Stimulated activated CD4-positive, alpha-beta T cell treated with anti-CD3 and anti-CD28 coated beads, Interleukin-12 subunit alpha, Interleukin-12 subunit beta, amount 100 ng/mL, for 4 hours (primary cell): ENCODE results near the gene UBLCP1.
"Not testable (repeated sequence)": the region's sequence is repeated elsewhere in the genome, so short reads cannot be mapped to it uniquely, and the experiment has no call there.

Experiments used
- DNase-seq: peaks from one replicate; pipeline ENCODE4 v3.0.0-alpha.2; 2020

Gene UBLCP1, protein sequence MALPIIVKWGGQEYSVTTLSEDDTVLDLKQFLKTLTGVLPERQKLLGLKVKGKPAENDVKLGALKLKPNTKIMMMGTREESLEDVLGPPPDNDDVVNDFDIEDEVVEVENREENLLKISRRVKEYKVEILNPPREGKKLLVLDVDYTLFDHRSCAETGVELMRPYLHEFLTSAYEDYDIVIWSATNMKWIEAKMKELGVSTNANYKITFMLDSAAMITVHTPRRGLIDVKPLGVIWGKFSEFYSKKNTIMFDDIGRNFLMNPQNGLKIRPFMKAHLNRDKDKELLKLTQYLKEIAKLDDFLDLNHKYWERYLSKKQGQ

DNA sequence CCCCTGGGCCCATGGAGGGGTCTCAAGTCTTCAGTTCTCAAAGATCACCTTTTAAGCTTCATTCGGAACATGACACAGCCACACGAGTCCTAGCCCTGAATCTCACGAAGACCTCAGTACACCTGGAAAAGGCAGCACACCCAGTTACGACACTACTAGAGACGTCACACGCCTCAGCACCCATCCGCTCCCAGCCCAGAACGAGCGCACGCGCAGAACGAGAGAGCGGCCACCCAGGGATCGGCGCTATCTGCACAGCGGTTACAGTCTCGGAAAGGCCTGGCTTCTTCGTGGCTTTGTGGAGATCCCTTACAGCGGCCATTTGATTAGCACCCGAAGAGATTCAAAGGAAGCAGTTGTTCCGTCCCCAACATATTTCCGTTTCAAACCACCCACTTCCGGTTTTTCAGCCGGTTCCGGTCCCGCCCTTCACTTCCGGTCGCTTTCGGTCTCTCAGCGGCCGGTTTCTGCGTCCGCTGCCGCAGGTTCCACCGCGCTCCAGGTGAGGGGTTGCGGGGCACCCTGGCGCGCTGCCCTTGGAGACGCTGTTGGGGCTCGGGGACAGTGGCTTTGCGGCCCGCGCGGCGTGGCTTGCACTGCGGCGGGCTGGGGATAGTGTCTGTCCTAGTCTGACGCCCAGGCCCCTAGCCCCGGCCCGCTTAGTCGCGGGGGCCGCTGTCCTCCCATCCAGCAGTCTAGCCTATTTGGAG is at the start of gene UBLCP1:
Gene UBLCP1, plus strand, starts transcription at position 432 of the 710 bp plus-strand sequence. CDS start 5,626 bp downstream, outside the sequence.
- peak; percentile 72 for DNase-seq

DNA sequence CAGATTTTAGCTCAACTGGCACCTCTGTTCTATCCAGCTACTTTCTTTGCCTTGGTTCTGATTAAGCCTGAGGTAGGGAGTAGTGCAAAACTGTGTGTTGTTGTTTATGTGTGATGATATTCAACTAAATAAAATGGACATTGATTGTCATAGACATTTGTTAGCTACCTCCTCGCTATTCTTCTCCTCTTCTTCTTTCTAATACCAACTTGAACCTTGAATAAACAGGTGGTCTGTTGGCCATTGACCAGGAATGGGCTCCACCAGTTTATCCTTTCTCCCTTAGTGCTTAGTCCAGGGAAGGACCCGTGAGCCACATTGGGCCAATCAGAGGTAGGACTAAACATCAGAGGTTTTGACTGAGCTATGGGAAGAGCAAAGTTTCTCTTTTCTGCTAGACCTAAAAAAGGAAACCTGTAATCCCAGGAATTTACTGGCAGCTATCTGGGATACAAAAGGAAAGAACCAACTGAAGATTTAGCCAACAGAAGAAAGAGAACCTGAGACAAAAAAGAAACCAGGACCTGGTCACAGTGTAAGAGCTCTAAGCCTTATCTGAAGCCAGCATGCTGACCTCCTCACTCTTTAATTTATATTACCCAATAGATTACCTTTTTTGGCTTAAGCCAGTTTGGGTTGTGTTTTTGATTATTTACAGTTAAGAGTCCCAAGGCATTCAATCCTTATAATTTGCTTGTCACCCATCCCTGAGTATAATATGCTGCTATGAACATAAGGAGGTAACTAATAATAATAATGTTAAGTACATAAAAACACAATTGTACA is 48.4 kb upstream of the UBLCP1 start:
- DNase-seq = no peak

DNA sequence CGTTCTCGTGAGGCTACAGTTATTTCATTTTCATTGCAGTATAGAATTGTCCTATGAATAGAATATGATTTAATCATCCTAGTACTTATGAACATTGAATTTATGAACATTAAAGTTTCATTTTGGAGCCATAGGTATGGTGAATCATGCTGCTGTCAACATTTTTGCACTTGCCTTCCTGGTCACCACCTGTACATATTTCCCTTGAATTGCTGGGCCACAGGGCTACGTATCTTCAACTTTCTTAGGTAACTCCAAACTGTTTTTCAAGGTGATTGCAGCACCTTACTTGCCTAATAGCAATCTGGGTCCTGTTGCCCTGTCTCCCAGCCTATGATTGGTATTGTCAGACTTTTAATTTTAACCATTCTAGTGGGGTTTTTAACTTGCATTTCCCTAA is 47.2 kb upstream of the UBLCP1 start:
- no peak for DNase-seq

DNA sequence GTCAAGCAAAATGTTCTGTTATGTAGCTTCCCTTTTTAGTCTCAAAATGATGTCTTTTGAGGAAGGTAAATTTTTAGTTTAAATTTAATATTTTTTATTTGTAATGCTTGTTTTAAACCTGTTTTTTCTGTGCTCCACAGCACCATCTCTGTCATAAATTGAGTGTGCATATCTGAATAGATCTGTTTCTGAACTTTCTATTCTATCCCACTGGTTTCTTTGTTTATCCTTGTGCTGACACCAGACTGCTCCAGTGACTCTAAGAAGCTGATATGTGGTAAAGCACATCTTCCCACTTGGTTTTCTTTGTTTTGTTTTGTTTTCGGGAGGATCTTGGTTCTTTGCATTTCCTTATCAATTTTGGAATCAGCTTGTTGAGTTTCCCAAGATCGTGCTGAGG is 46.6 kb upstream of the UBLCP1 start:
- no peak for DNase-seq

DNA sequence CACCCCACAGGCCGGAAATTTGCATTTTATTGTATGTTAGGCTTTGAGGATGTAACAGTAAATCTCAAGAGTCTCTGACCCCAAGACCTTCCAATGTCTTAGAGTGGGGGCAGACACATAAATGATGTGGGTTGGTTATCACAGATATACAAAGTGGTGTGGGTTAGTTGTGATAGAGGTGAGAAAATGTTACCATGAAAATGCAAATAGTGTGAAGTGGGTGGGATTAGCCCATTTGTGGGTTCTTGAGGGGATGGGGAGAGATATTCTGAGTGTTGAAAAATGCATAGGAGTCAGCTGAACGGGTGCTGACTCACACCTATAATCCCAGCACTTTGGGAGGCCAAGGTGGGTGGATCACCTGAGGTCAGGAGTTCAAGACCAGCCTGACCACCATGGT is 45.9 kb upstream of the UBLCP1 start:
- DNase-seq = no peak

DNA sequence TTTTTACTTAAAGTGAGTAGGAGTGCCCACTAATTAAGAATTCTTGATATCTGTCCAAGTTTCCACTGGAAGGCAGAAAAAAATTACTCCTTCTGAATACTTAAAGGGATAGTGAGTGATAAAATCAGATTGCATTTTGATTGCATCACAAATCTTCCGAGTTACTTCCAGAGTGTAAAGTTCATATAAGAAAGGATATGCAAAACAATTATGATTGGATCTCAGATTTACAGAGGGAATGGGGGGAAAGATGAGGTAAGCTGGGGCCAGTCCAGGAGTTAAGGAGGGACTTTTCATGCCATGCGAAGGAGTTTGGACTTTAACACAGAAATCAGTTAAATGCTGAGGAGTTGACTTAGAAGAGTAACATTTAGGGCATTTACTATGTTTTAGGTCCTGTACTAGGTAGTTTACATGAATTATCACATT is 44.5 kb upstream of the UBLCP1 start:
- no peak for DNase-seq

DNA sequence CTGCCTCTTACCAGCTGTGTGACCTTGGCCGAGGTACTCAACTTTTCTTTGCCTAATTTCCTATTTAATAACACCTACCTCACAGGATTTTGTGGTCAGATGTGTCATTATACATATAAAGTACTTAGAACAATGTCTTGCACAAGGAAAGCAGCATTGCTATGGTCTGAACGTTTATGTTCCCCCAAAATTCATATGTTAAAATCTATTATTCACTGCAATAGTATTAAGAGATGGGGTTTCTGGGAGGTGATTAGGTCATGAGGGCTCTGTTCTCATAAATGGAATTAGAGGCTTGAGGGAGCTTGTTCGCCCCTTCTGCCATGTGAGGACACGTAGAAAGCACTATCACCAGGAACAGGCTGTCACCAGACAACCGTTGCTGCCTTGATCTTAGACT is 42.9 kb upstream of the UBLCP1 start:
- no peak for DNase-seq

DNA sequence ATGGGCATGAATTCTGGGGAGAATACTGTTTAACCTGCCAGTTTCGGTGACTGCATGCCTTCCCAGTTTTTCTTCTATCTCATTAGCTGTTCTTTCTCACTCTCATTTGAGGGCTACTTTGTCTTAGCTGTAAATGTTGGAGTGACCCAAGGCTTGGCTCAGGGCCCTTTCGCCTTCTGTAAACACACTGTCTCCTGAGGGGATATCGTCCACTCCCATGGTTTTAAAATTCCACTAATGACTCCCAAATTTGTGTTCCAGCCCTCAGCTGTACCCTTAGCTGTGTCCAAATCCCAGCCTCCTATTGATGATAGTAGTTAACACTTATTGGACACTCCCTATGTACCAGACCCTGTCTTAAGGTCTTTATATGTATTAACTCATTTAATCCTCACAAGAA is 39.6 kb upstream of the UBLCP1 start:
- DNase-seq = no peak

- DNase-seq = no peak
Observed at GRCh38 chr5:159224471-159224870, 38.6 kb upstream of the UBLCP1 start.

- no peak for DNase-seq
Observed at GRCh38 chr5:159226451-159226850, 36.6 kb upstream of the UBLCP1 start.

DNA sequence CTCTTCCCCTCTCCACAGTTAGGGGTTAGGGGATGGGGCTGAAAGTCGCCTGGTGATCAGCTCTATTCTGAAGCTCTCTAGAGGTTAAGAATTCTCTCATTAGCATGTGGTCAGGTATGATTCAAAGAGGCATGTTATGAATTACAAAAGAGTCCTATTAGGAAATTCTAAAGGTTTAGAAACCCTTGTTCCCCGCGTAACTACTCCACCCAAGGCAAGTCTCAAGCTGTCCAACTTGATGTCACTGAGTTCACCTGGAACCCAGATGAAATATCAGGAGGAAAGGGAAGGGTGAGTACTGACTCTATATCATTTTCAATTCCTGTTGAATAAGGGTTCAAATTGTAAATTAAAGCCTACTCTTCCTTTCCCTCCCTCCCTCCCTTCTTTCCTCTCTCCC is 35.6 kb upstream of the UBLCP1 start:
- DNase-seq = no peak

GRCh38 chr5:159228097-159228496 is 35.0 kb upstream of the UBLCP1 start:
- not testable (repeated sequence) for DNase-seq

DNA sequence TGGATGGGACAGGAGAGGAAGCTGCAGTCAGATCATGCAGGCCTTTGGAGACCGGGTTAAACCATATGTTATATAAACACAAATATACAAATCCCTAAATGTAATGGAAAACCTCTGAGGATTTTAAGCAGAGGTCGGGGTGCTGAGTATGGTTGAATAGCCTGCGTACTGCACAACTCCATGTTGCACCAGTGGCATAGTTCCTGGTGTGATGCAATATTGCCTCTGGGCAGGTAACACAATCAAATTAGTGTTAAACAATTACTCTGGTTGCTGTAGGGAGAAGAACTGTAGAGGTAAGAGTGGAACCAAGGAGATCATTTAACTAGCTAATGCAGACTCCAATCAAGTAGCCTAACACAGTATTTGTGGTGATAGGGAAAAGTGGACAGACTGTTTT is 32.4 kb upstream of the UBLCP1 start:
- DNase-seq = no peak

DNA sequence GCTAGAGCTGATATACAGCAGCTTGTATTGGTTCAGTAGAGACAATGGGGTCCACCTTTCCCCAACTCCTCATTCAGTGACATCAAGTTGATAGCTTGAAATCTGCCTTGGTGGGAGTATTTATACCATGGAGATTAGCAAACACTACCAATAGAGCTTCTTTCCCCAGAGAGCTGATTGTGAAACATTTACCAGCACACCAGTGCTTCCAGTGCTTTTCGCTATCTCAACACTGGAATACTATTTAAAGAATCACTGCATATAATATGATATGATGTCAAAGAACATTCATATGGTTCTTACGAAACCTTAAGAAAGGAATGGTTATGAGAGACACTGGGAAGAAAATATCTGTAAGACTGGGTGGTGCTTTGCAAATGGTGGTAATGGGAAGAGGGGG is 31.9 kb upstream of the UBLCP1 start:
- no peak for DNase-seq

- not testable (repeated sequence) for DNase-seq
Observed at GRCh38 chr5:159235871-159236520, 27.1 kb upstream of the UBLCP1 start.

GRCh38 chr5:159240301-159240870 is 22.7 kb upstream of the UBLCP1 start:
- peak; percentile 11 for DNase-seq

DNA sequence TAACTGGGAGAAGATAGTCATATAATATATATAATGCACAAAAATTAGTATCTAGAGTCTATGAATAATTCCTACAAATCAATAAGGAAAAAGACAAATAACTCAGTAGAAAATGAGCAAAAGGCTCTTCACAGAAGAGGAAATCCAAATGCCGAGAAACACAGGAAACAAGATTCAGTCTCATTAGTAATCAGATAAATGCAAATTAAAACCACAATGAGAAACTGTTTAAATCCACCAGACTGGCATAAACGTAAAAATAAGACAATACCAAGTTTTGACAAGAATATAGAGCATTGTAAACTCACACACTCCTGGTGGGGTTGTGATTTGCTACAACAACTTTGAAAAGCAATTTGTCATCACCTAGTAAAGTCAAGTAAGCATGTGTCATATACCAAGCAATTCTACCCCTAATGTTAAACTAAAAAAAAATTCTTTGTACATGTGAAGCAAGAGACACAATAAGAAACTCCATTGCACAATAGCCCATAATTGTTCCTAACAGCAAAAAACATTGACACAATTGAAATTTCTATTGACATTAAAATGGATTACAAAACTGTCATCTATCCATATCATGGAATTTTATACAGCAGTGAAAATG is 21.0 kb upstream of the UBLCP1 start:
- no peak for DNase-seq

DNA sequence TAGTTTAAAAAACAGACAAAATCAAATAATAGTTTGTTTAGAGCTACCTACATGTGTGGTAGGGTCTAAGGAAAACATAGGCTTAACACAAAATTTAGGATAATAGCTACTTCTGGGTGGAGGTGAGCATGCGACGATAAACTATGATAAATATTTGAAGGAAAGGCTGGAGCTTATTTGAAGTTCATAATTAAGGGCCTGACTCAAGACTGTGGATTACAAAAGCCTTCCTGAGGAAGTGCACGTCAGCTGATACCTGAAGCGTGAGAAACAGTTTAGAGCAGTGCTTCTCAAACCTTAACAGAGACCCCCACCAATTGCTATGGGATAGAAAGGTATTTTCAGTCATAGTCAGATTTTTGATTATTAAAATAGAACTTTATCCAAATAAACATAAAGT is 20.4 kb upstream of the UBLCP1 start:
- DNase-seq = no peak

DNA sequence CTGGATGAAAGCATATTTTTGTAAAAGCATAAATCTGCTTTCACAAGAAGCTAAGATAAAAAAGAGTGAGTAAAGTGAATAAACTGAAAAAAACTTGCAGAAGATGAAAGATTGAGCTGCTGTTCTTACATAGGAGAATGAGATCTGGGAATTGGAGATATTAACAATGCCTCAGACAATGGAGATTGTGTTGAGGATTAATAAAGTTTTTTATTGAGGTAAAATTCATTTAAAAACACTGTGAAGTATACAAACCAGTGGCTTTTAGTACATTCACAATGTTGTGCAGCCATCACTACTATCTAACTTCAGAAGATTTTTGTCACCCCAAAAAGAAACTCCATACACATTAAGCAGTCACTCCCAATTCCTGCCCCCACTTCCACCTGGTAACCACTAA is 19.7 kb upstream of the UBLCP1 start:
- DNase-seq = no peak

GRCh38 chr5:159244163-159244562 is 18.9 kb upstream of the UBLCP1 start:
- DNase-seq = no peak

GRCh38 chr5:159244890-159245289 is 18.2 kb upstream of the UBLCP1 start:
- no peak for DNase-seq

- no peak for DNase-seq
Observed at GRCh38 chr5:159249158-159249557, 13.9 kb upstream of the UBLCP1 start.
